Esophagus squamous epithelium (tissue), 5 donors: ENCODE data around the gene TCN1. TPM values are rescaled to one million over a fixed set of nuclear protein-coding genes. Genes with fewer than 3 reads are reported as not detected.
"Not testable (repeated sequence)": the region's sequence is repeated elsewhere in the genome, so short reads cannot be mapped to it uniquely, and the experiment has no call there.

Source experiments
- DNase-seq: peaks from one replicate; lab custom pipeline; 2025; lab: John Stamatoyannopoulos, UW
- H3K27ac ChIP-seq, 4 donors: fragments of 200-600 bp; sonication (generic); one replicate each; pipeline ENCODE4 v1.5.1; 2016 to 2019; ENCODE audit warnings: mild to moderate bottlenecking in 1 of 4
- H3K27me3 ChIP-seq, 4 donors: fragments of 200-600 bp; sonication (generic); 1 replicate in 3 of 4; 2 replicates in 1 of 4; pipeline versions ENCODE4 v1.5.1 to v1.6.0; 2017 to 2021; ENCODE audit warnings: antibody characterized with exemption in 1 of 4
- H3K36me3 ChIP-seq, 3 donors: fragments of 200-600 bp; sonication (generic); one replicate each; pipeline ENCODE4 v1.5.1; 2016 to 2019
- H3K4me1 ChIP-seq, 3 donors: fragments of 200-600 bp; sonication (generic); one replicate each; pipeline ENCODE4 v1.5.1; 2017 to 2019
- H3K4me3 ChIP-seq, 4 donors: fragments of 200-600 bp; sonication (generic); 1 replicate in 3 of 4; 2 replicates in 1 of 4; pipeline ENCODE4 v1.5.1; 2016 to 2019; ENCODE audit warnings: mild to moderate bottlenecking in 2 of 4, moderate library complexity in 1 of 4
- H3K9me3 ChIP-seq, 3 donors: fragments of 200-600 bp; sonication (generic); one replicate each; pipeline ENCODE4 v1.5.1; 2016 to 2019
- CTCF ChIP-seq, 6 experiments: fragments of 450-650 bp in 4 of 6; fragments of 200-600 bp in 2 of 6; sonication (generic) in 2 of 6; IDR thresholded peaks; one replicate each; pipeline ENCODE4 v1.5.1; 2016 to 2019; ENCODE audit warnings: antibody characterized with exemption in 6 of 6, mild to moderate bottlenecking in 4 of 6, moderate library complexity in 4 of 6
- POLR2A ChIP-seq, 4 donors: fragments of 450-650 bp; IDR thresholded peaks; one replicate each; pipeline ENCODE4 v1.6.1; 2017; ENCODE audit warnings: antibody characterized with exemption in 4 of 4, mild to moderate bottlenecking in 4 of 4, moderate library complexity in 3 of 4
- WGBS, 2 donors: methylation state at CpG; one replicate each; pipeline ENCODE4 v1.1.5; 2018; 5-methylcytosine and 5-hydroxymethylcytosine counted together
- intact Hi-C: fragments of 100-400 bp; cut with DNase I; formaldehyde crosslinking; loops from one replicate; pipeline ENCODE4 v1.15.0; 2022
- total RNA-seq, 4 donors: library from RNA; depleted of rRNA; stranded (reverse); fragments of >200 nt; gene quantifications; one replicate each; pipeline ENCODE4 v1.1.0, GENCODE V29; 2016
- donor health status: DM: yes; HTN: yes; CAD: no.

TCN1 gene
- total RNA-seq, 4 donors from 2014 or later, result 10.3 to 108 (median 39.0) TPM

- intact Hi-C loops, result no loop called here
- no peak overlapping the region for H3K27ac ChIP-seq
- DNase-seq, result no peak
- no peaks in the 10 kb centered on the region for H3K4me1 ChIP-seq
- no peaks in the 10 kb centered on the region for H3K36me3 ChIP-seq
- TF ChIP-seq POLR2A (IDR thresholded peaks at IDR 0.05), result no peak
- TF ChIP-seq CTCF (IDR thresholded peaks at IDR 0.05), result no peak
- H3K27me3 ChIP-seq, result no peaks in the 10 kb centered on the region
- no peaks in the 10 kb centered on the region for H3K9me3 ChIP-seq
- H3K4me3 ChIP-seq, result no peak overlapping the region
Observed at GRCh38 chr11:59839615-59840014, 26.7 kb downstream of the TCN1 start.

- Histone ChIP-seq H3K9me3 (no peaks in the 10 kb centered on the region), H3K36me3 (no peaks in the 10 kb centered on the region), H3K4me3 (no peak overlapping the region), H3K4me1 (no peaks in the 10 kb centered on the region), H3K27me3 (no peaks in the 10 kb centered on the region), H3K27ac (no peak overlapping the region)
- WGBS, 2 donors, result 72 to 78% methylated on average over 2 of the region's 2 CpGs
- no peak for DNase-seq
- intact Hi-C loops, result no loop called here
- TF ChIP-seq POLR2A (IDR thresholded peaks at IDR 0.05), result no peak
- TF ChIP-seq CTCF (IDR thresholded peaks at IDR 0.05), result no peak
Observed at GRCh38 chr11:59833602-59834001, 32.7 kb downstream of the TCN1 start.

GRCh38 chr11:59829358-59829757 is 36.9 kb downstream of the TCN1 start:
- no peak for DNase-seq
- Histone ChIP-seq H3K4me3 (no peak overlapping the region), H3K27me3 (no peaks in the 10 kb centered on the region), H3K4me1 (no peaks in the 10 kb centered on the region), H3K36me3 (no peaks in the 10 kb centered on the region), H3K9me3 (no peaks in the 10 kb centered on the region), H3K27ac (no peak overlapping the region)
- intact Hi-C loops, result no loop called here
- 67 to 70% methylated on average over 3 of the region's 3 CpGs for WGBS, 2 donors
- TF ChIP-seq CTCF (IDR thresholded peaks at IDR 0.05) (no peak), POLR2A (IDR thresholded peaks at IDR 0.05) (no peak)

- no peaks in the 10 kb centered on the region for H3K9me3 ChIP-seq
- no peak for DNase-seq
- TF ChIP-seq POLR2A (IDR thresholded peaks at IDR 0.05) (no peak), CTCF (IDR thresholded peaks at IDR 0.05) (peak; percentile 28 to 68 (median 46))
- H3K27me3 ChIP-seq, result no peaks in the 10 kb centered on the region
- no peak overlapping the region for H3K4me3 ChIP-seq
- WGBS, 2 donors, result 10 to 17% methylated on average over 9 of the region's 9 CpGs
- intact Hi-C loops, result no loop called here
- H3K27ac ChIP-seq, result no peak overlapping the region
- no peaks in the 10 kb centered on the region for H3K4me1 ChIP-seq
- H3K36me3 ChIP-seq, result no peaks in the 10 kb centered on the region
Observed at GRCh38 chr11:59822989-59823566, 43.2 kb downstream of the TCN1 start.

GRCh38 chr11:59818572-59818971 is 47.7 kb downstream of the TCN1 start:
- H3K27me3 ChIP-seq, result no peaks in the 10 kb centered on the region
- TF ChIP-seq POLR2A (IDR thresholded peaks at IDR 0.05), result no peak
- no peak for TF ChIP-seq CTCF (IDR thresholded peaks at IDR 0.05)
- no peak for DNase-seq
- no peak overlapping the region for H3K4me3 ChIP-seq
- H3K27ac ChIP-seq, result no peak overlapping the region
- H3K4me1 ChIP-seq, result no peaks in the 10 kb centered on the region
- no peaks in the 10 kb centered on the region for H3K36me3 ChIP-seq
- intact Hi-C loops, result no loop called here
- 60 to 67% methylated on average over 4 of the region's 4 CpGs for WGBS, 2 donors
- no peaks in the 10 kb centered on the region for H3K9me3 ChIP-seq

- H3K27ac ChIP-seq, H3K4me3 ChIP-seq, H3K9me3 ChIP-seq, intact Hi-C loops, H3K4me1 ChIP-seq, DNase-seq, H3K27me3 ChIP-seq, H3K36me3 ChIP-seq: not testable (repeated sequence)
- 73 to 75% methylated on average over 1 of the region's 1 CpG for WGBS, 2 donors
Observed at GRCh38 chr11:59816434-59816833, 49.9 kb downstream of the TCN1 start.
